Trophoblast cell (in vitro differentiated cells and primary cell): ENCODE results near the gene TLR9.

Experiments used
- DNase-seq, 2 donors: peaks; one replicate each; pipeline ENCODE4 v3.0.0-alpha.2; 2016
- H2AFZ ChIP-seq: 2 replicates; pipeline ENCODE4 v1.6.1; 2013; ENCODE audit warnings: low read length, moderate library complexity, mild to moderate bottlenecking; ENCODE audit not compliant: insufficient read depth, poor library complexity
- H2AK5ac ChIP-seq: 2 replicates; pipeline ENCODE4 v1.6.1; 2013; ENCODE audit warnings: mild to moderate bottlenecking, low read length
- H2BK120ac ChIP-seq: 2 replicates; pipeline ENCODE4 v1.6.1; 2013; ENCODE audit warnings: low read length, mild to moderate bottlenecking, moderate library complexity; ENCODE audit not compliant: insufficient read depth, poor library complexity
- H2BK12ac ChIP-seq: 2 replicates; pipeline ENCODE4 v1.6.1; 2013; ENCODE audit warnings: mild to moderate bottlenecking, low read length, moderate library complexity
- H2BK5ac ChIP-seq: 2 replicates; pipeline ENCODE4 v1.6.1; 2013; ENCODE audit warnings: low read length, low read depth, moderate library complexity, mild to moderate bottlenecking; ENCODE audit not compliant: poor library complexity
- H3K14ac ChIP-seq: 2 replicates; pipeline ENCODE4 v1.6.1; 2013; ENCODE audit warnings: mild to moderate bottlenecking, low read length
- H3K18ac ChIP-seq: 2 replicates; pipeline ENCODE4 v1.6.1; 2013; ENCODE audit warnings: mild to moderate bottlenecking, low read length
- H3K23ac ChIP-seq: 2 replicates; pipeline ENCODE4 v1.6.1; 2013; ENCODE audit warnings: low read length
- H3K27ac ChIP-seq: 2 replicates; pipeline ENCODE4 v1.5.1; 2013; ENCODE audit warnings: low read depth, mild to moderate bottlenecking, inconsistent platforms, low read length, moderate library complexity
- H3K27me3 ChIP-seq: 2 replicates; pipeline ENCODE4 v1.6.1; 2013; ENCODE audit warnings: inconsistent platforms, mild to moderate bottlenecking, low read length, moderate library complexity; ENCODE audit not compliant: insufficient read depth
- H3K36me3 ChIP-seq, 2 experiments: 1 replicate in 1 of 2; 2 replicates in 1 of 2; pipeline ENCODE4 v1.6.1; 2013; ENCODE audit warnings: low read length in 2 of 2, mild to moderate bottlenecking in 2 of 2, moderate library complexity in 1 of 2; ENCODE audit not compliant: insufficient read depth in 2 of 2, control insufficient read depth in 1 of 2
- H3K4ac ChIP-seq: 2 replicates; pipeline ENCODE4 v1.6.1; 2013; ENCODE audit warnings: low read depth, mild to moderate bottlenecking, low read length, moderate library complexity
- H3K4me1 ChIP-seq, 2 experiments: 1 replicate in 1 of 2; 2 replicates in 1 of 2; pipeline ENCODE4 v1.6.1; 2013; ENCODE audit warnings: low read length in 2 of 2, mild to moderate bottlenecking in 2 of 2, moderate library complexity in 1 of 2; ENCODE audit not compliant: insufficient read depth in 2 of 2, control insufficient read depth in 1 of 2
- H3K4me2 ChIP-seq: 2 replicates; pipeline ENCODE4 v1.6.1; 2013; ENCODE audit warnings: inconsistent platforms, mild to moderate bottlenecking, low read length, moderate library complexity
- H3K4me3 ChIP-seq: 2 replicates; pipeline ENCODE4 v1.5.1; 2013; ENCODE audit warnings: mild to moderate bottlenecking, low read depth, low read length, inconsistent platforms
- H3K79me1 ChIP-seq: one replicate; pipeline ENCODE4 v1.6.1; 2013; ENCODE audit warnings: low read length
- H3K79me2 ChIP-seq: 2 replicates; pipeline ENCODE4 v1.6.1; 2013; ENCODE audit warnings: low read length, mild to moderate bottlenecking; ENCODE audit not compliant: control insufficient read depth, insufficient read depth, poor library complexity
- H3K9ac ChIP-seq: 2 replicates; pipeline ENCODE4 v1.6.1; 2013; ENCODE audit warnings: mild to moderate bottlenecking, low read length
- H3K9me3 ChIP-seq: 2 replicates; pipeline ENCODE4 v1.6.1; 2013; ENCODE audit warnings: low read depth, mild to moderate bottlenecking, control low read depth, inconsistent platforms, low read length; ENCODE audit not compliant: insufficient read depth
- H4K12ac ChIP-seq: 2 replicates; pipeline ENCODE4 v1.6.1; 2013; ENCODE audit warnings: low read depth, mild to moderate bottlenecking, low read length, moderate library complexity
- H4K8ac ChIP-seq: 2 replicates; pipeline ENCODE4 v1.6.1; 2013; ENCODE audit warnings: low read depth, mild to moderate bottlenecking, low read length, moderate library complexity
- H4K91ac ChIP-seq: one replicate; pipeline ENCODE4 v1.6.1; 2013; ENCODE audit warnings: low read depth, mild to moderate bottlenecking, low read length, moderate library complexity
- WGBS: extraction: QIAGEN DNeasy Blood & Tissue Kit; methylation state at CpG from one replicate; pipeline ENCODE4 v1.1.7; 2013; ENCODE audit warnings: missing lambda C conversion rate; ENCODE audit not compliant: insufficient read length, insufficient coverage; ENCODE audit errors: extremely low coverage; 5-methylcytosine and 5-hydroxymethylcytosine counted together

TLR9 gene

DNA sequence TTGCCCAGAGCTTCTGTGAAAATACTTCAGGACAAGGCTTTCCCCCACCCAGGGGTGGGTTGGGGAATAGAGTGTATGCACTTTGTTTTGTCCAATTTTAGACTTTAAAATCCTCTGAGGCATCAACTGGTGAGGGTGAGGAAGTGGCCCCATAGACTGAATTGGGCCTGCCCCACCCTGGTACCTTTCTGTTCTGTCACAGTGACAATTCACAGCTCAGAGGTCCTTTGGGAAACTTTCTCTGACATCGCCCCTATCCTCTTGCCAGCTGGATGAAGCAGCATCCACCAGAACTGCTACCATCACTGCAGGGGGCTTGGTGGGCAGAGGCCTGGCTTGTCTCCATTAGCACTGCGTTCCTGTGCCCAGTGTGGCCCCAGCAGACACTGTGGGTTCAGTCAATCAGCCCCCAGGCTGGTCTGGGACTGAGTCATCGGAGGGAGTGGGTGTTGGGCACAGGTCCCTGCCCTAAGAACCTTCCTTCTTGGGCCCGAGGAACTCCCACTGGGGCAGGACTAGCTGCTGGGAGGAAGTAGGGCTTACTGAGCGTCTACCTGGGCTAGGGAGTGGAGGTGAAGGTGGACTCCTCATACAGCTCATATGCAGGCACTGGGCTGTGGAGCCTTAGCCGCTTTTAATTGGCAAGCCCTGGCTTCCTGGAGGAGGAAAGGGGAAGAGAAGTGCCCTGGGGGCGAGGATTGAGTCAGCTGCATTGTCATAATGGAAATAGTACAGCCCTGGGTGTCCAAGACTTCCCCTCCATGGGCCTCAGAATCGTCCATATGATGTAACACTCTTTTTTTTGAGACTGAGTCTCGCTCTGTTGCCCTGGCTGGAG is 18.6 kb upstream of the TLR9 start:
- no peak overlapping the region for H3K4me3 ChIP-seq
- H2AK5ac ChIP-seq: peak overlapping the region; percentile 30
- peak overlapping the region; percentile 19 for H3K18ac ChIP-seq
- peak overlapping the region; percentile 28 for H3K14ac ChIP-seq
- no CpG with 5 or more reads among the region's 9 CpGs for WGBS
- no peak overlapping the region for H2BK120ac ChIP-seq
- H3K4me2 ChIP-seq: no peak overlapping the region
- peak overlapping the region; percentile 32 for H2BK5ac ChIP-seq
- H2AFZ ChIP-seq: no peak overlapping the region
- peaks cover 10% of the 10 kb centered on the region for H3K79me1 ChIP-seq
- H2BK12ac ChIP-seq: no peak overlapping the region
- no peak overlapping the region for H3K4ac ChIP-seq
- peak; percentile 92 to 93 for DNase-seq
- H3K27ac ChIP-seq: no peak overlapping the region
- peak overlapping the region; percentile 31 for H4K8ac ChIP-seq
- no peaks in the 10 kb centered on the region for H3K27me3 ChIP-seq
- no peak overlapping the region for H3K23ac ChIP-seq
- peaks cover 3% of the 10 kb centered on the region for H3K79me2 ChIP-seq
- H3K36me3 ChIP-seq: peaks cover 4% of the 10 kb centered on the region in 2 experiments
- H4K12ac ChIP-seq: no peak overlapping the region
- H3K9ac ChIP-seq: no peak overlapping the region
- peak overlapping the region; percentile 30 for H4K91ac ChIP-seq
- H3K9me3 ChIP-seq: peaks cover 6% of the 10 kb centered on the region
- peaks cover 19 to 29% of the 10 kb centered on the region in 2 experiments for H3K4me1 ChIP-seq

DNA sequence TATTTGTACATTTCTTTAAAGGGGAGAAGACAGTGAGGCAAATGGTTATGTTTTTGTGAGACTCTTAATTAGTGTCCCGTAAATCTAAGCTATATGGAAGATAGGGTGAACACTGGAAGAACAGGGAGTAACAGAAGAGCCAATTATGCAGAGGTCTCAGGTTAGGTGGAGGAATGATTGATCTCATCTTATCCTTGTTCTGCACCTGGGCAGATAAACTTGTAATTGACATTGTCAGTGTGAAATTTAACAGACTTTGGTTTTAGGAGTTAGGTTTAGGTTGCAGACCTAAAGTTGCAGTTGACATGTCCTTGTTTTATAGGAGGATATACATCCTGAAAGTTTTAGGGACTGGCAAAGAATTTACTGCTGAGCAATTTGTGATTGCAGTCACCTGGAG is 16.6 kb upstream of the TLR9 start:
- no peak overlapping the region for H4K91ac ChIP-seq

DNA sequence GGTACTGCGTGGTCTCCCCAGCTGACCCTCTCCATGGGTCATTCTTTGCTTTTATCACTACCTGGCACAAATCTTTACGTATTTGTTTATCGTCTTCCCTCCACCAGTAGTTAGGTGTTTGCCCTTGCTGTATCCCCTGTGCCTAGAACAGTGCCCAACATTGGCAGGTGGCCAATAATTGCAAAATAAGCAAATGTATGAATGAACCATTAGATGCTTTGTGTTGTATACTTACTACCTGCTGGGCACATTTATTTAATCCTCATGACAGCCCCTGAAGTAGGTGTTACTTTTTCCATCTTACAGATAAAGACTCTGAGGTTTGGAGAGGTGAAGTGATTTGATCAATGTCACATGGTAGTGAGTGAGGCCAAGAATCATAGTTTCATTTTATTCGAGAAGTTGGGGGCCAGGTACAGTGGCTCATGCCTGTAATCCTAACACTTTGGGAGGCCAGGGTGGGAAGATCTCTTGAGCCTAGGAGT is 15.5 kb upstream of the TLR9 start:
- Histone ChIP-seq H3K79me1 (peaks cover 18% of the 10 kb centered on the region), H3K4ac (no peak overlapping the region), H3K27me3 (no peaks in the 10 kb centered on the region), H4K12ac (no peak overlapping the region), H2BK12ac (no peak overlapping the region), H3K9me3 (peaks cover 8% of the 10 kb centered on the region), H3K23ac (no peak overlapping the region), H2BK120ac (no peak overlapping the region), H4K8ac (no peak overlapping the region), H3K79me2 (peaks cover 7% of the 10 kb centered on the region), H3K14ac (no peak overlapping the region), H3K27ac (no peak overlapping the region), H3K9ac (no peak overlapping the region), H2AK5ac (no peak overlapping the region), H3K36me3 (no peaks in the 10 kb centered on the region), H2BK5ac (no peak overlapping the region), H3K18ac (no peak overlapping the region), H2AFZ (no peak overlapping the region), H3K4me3 (no peak overlapping the region), H3K4me1 (peaks cover 32 to 41% of the 10 kb centered on the region in 2 experiments), H4K91ac (no peak overlapping the region), H3K4me2 (no peak overlapping the region)
- no peak for DNase-seq
- no CpG with 5 or more reads among the region's 4 CpGs for WGBS

More for the DNA sequence above, 16.6 kb upstream of the TLR9 start:
- Histone ChIP-seq H2BK5ac (no peak overlapping the region), H3K27ac (no peak overlapping the region), H2BK120ac (no peak overlapping the region), H3K23ac (no peak overlapping the region), H4K12ac (no peak overlapping the region), H3K27me3 (no peaks in the 10 kb centered on the region), H3K14ac (no peak overlapping the region), H3K4ac (no peak overlapping the region), H3K36me3 (no peaks in the 10 kb centered on the region), H3K9me3 (peaks cover 8% of the 10 kb centered on the region), H3K9ac (no peak overlapping the region), H3K79me2 (peaks cover 7% of the 10 kb centered on the region), H3K4me3 (no peak overlapping the region), H2BK12ac (no peak overlapping the region), H2AFZ (no peak overlapping the region), H2AK5ac (no peak overlapping the region), H3K18ac (no peak overlapping the region), H3K79me1 (peaks cover 18% of the 10 kb centered on the region), H4K8ac (no peak overlapping the region), H3K4me2 (no peak overlapping the region), H3K4me1 (peaks cover 32 to 43% of the 10 kb centered on the region in 2 experiments)
- no peak for DNase-seq
- no CpG with 5 or more reads among the region's 1 CpG for WGBS

DNA sequence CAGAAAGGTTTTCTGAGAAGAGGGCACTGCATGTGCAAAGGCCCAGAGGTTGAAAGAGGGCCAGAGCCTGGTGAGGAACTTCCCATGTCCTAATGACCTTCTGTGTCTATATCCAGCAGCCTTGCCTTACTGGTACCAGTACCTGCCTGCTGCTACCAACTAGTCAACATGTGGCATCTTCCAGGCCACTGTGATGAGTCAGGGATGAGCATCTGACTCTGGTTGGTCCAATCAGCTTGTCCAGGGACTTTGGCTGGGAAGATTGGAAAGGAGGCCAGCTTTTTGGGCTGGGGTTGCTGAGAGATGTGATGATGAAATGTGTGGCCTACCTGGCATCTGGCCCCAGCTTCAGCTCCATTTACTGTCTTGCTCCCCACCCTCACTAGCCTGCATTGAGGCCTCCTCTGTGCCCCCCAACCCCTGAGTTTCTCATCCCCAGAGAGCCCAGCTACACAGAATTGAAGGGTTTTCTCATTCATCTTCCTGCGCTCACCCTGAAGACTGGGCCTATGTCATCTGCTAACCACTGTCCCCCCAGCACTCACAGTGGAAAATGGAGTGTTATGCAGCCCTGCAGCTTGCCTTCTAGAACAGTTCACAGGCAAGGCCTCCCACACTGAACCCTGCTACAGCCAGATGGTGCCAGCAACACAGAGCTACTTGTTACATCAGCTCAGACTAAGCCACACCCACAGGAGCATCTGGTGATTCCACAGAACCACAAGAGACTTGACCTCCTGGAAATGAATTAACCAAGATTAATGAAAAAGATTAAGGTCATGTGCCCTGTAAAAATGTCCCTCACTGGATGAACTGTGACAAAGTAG is 14.8 kb upstream of the TLR9 start:
- Histone ChIP-seq H3K79me1 (peaks cover 13% of the 10 kb centered on the region), H3K4me2 (no peak overlapping the region), H2AK5ac (no peak overlapping the region), H3K18ac (no peak overlapping the region), H2AFZ (no peak overlapping the region), H3K27ac (no peak overlapping the region), H3K9me3 (peaks cover 8% of the 10 kb centered on the region), H3K79me2 (peaks cover 7% of the 10 kb centered on the region), H3K36me3 (peaks cover 0 to under 1% of the 10 kb centered on the region in 2 experiments), H3K4ac (no peak overlapping the region), H4K91ac (peak overlapping the region; percentile 15), H3K9ac (no peak overlapping the region), H3K23ac (no peak overlapping the region), H3K4me3 (no peak overlapping the region), H2BK5ac (no peak overlapping the region), H2BK12ac (no peak overlapping the region), H4K8ac (no peak overlapping the region), H3K14ac (no peak overlapping the region), H3K27me3 (no peaks in the 10 kb centered on the region), H3K4me1 (peaks cover 27 to 35% of the 10 kb centered on the region in 2 experiments), H2BK120ac (peak overlapping the region; percentile 7), H4K12ac (no peak overlapping the region)
- WGBS: no CpG with 5 or more reads among the region's 1 CpG
- DNase-seq: peak; percentile 60 to 70
